GM18502 (cell line): ENCODE measurements around the gene INTS11.

Source experiments
- ATAC-seq: cut with Tn5 transposase; IDR thresholded peaks from one replicate; pipeline ENCODE4 v1.9.1; 2021; ENCODE audit warnings: mild to moderate bottlenecking; ENCODE audit not compliant: unreplicated experiment, poor library complexity

Gene INTS11

GRCh38 chr1:1291023-1291528 is 33.4 kb downstream of the INTS11 start:
- no peak for ATAC-seq

GRCh38 chr1:1290238-1290731 is 34.2 kb downstream of the INTS11 start:
- no peak for ATAC-seq

GRCh38 chr1:1287288-1288110 is 37.0 kb downstream of the INTS11 start:
- no peak for ATAC-seq

GRCh38 chr1:1286313-1287261 is 37.9 kb downstream of the INTS11 start:
- ATAC-seq: no peak

- no peak for ATAC-seq
These were observed 38.7 kb downstream of the INTS11 start for GRCh38 chr1:1285611-1286311.

GRCh38 chr1:1285102-1285571 is 39.3 kb downstream of the INTS11 start:
- no peak for ATAC-seq

- ATAC-seq: no peak
These were observed 40.0 kb downstream of the INTS11 start for GRCh38 chr1:1284221-1285101.

GRCh38 chr1:1283821-1284220 is 40.6 kb downstream of the INTS11 start:
- ATAC-seq: no peak

GRCh38 chr1:1282998-1283397 is 41.5 kb downstream of the INTS11 start:
- ATAC-seq: no peak

- no peak for ATAC-seq
These were observed 42.7 kb downstream of the INTS11 start for GRCh38 chr1:1281533-1282321.

GRCh38 chr1:1280782-1281481 is 43.5 kb downstream of the INTS11 start:
- ATAC-seq: no peak

GRCh38 chr1:1279028-1279427 is 45.4 kb downstream of the INTS11 start:
- ATAC-seq: no peak

- no peak for ATAC-seq
These were observed 45.8 kb downstream of the INTS11 start for GRCh38 chr1:1278620-1279019.

GRCh38 chr1:1275836-1276235 is 48.6 kb downstream of the INTS11 start:
- no peak for ATAC-seq

- ATAC-seq: no peak
These were observed 49.5 kb downstream of the INTS11 start for GRCh38 chr1:1274931-1275431.

- no peak for ATAC-seq
These were observed 50.0 kb downstream of the INTS11 start for GRCh38 chr1:1274299-1274930.
